HL-60 (cell line): ENCODE results near the gene USP53.

Source experiments
- DNase-seq, 2 experiments: peaks; one replicate each; pipeline ENCODE4 v3.0.0-alpha.2; 2010 to 2020; ENCODE audit warnings: low read depth in 1 of 2, low spot score in 1 of 2
- H3K27ac ChIP-seq: fragments of 250-450 bp; sonication (Bioruptor Pico); replicated peaks from 2 replicates; pipeline ENCODE4 v1.5.1; 2020; ENCODE audit warnings: mild to moderate bottlenecking, moderate library complexity
- H3K27me3 ChIP-seq: fragments of 250-450 bp; sonication (Bioruptor Pico); 2 replicates; pipeline ENCODE4 v1.5.1; 2021; ENCODE audit warnings: mild to moderate bottlenecking, moderate library complexity; ENCODE audit not compliant: insufficient read depth, poor library complexity, severe bottlenecking
- H3K4me3 ChIP-seq: replicated peaks from 2 replicates; pipeline ENCODE4 v1.5.1; 2011; ENCODE audit warnings: mild to moderate bottlenecking, control low read depth, low read length; ENCODE audit not compliant: insufficient read depth
- GABPA ChIP-seq: IDR thresholded peaks from 2 replicates; pipeline ENCODE4 v1.6.1; 2012; ENCODE audit warnings: low read depth
- POLR2AphosphoS5 ChIP-seq: IDR thresholded peaks from 2 replicates; pipeline ENCODE4 v1.6.1; 2012; ENCODE audit warnings: low read depth
- SPI1 ChIP-seq: IDR thresholded peaks from 2 replicates; pipeline ENCODE4 v1.6.1; 2012; ENCODE audit warnings: low read depth, mild to moderate bottlenecking, borderline replicate concordance
- TF ChIP-seq, protein P1 (sequence below): IDR thresholded peaks from one replicate; pipeline ENCODE4 v1.5.1; 2011; ENCODE audit warnings: low read length, control low read depth, inconsistent platforms; ENCODE audit not compliant: insufficient read depth
- TF ChIP-seq, protein P2 (sequence below): IDR thresholded peaks from 2 replicates; pipeline ENCODE4 v1.6.1; 2012; ENCODE audit warnings: low read depth; ENCODE audit not compliant: insufficient replicate concordance

Gene USP53

DNA sequence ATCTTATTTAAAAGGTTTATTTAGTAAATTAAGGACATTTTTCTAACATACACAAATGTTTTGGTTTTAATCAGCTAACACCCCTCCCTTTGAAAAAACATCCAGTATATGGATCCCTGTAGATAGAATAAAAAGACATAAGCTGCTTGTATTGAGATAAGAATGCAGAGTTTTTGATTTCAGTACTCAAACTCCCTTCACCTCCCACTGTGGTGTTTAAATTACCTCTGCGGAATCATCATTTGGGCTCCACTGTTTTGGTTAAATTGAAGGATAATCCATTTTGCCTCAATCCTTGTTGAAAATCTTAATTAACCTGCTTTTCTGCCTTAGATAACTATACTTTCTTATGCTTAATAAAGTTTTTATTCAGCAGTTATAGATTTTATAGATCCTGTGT is 27.6 kb downstream of the USP53 start:
- Histone ChIP-seq H3K27me3 (no peaks in the 10 kb centered on the region), H3K27ac (no peak overlapping the region), H3K4me3 (no peak overlapping the region)
- TF ChIP-seq POLR2AphosphoS5 = no peak
- TF ChIP-seq, protein P1, sequence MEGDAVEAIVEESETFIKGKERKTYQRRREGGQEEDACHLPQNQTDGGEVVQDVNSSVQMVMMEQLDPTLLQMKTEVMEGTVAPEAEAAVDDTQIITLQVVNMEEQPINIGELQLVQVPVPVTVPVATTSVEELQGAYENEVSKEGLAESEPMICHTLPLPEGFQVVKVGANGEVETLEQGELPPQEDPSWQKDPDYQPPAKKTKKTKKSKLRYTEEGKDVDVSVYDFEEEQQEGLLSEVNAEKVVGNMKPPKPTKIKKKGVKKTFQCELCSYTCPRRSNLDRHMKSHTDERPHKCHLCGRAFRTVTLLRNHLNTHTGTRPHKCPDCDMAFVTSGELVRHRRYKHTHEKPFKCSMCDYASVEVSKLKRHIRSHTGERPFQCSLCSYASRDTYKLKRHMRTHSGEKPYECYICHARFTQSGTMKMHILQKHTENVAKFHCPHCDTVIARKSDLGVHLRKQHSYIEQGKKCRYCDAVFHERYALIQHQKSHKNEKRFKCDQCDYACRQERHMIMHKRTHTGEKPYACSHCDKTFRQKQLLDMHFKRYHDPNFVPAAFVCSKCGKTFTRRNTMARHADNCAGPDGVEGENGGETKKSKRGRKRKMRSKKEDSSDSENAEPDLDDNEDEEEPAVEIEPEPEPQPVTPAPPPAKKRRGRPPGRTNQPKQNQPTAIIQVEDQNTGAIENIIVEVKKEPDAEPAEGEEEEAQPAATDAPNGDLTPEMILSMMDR = no peak
- TF ChIP-seq SPI1 = no peak
- no peak for TF ChIP-seq GABPA
- TF ChIP-seq, protein P2, sequence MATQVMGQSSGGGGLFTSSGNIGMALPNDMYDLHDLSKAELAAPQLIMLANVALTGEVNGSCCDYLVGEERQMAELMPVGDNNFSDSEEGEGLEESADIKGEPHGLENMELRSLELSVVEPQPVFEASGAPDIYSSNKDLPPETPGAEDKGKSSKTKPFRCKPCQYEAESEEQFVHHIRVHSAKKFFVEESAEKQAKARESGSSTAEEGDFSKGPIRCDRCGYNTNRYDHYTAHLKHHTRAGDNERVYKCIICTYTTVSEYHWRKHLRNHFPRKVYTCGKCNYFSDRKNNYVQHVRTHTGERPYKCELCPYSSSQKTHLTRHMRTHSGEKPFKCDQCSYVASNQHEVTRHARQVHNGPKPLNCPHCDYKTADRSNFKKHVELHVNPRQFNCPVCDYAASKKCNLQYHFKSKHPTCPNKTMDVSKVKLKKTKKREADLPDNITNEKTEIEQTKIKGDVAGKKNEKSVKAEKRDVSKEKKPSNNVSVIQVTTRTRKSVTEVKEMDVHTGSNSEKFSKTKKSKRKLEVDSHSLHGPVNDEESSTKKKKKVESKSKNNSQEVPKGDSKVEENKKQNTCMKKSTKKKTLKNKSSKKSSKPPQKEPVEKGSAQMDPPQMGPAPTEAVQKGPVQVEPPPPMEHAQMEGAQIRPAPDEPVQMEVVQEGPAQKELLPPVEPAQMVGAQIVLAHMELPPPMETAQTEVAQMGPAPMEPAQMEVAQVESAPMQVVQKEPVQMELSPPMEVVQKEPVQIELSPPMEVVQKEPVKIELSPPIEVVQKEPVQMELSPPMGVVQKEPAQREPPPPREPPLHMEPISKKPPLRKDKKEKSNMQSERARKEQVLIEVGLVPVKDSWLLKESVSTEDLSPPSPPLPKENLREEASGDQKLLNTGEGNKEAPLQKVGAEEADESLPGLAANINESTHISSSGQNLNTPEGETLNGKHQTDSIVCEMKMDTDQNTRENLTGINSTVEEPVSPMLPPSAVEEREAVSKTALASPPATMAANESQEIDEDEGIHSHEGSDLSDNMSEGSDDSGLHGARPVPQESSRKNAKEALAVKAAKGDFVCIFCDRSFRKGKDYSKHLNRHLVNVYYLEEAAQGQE = no peak
- DNase-seq = no peak

DNA sequence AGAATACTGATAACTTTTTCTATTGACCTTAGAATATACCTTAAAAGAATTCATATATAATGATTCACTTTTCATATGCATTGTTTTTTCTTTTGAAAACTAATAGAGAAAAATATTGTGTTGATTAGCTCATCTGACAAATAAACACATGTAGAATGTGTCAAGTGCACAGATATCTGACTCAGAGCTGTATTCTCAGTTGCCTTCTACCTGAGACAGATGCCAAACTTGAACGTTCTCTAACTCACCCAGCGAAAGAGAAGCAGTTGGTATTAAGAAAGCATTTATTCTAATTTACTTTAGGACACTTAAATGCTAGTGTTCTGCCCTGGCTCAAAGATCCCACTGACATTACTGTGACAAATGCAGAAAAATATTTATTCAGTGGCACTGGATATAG is 28.1 kb downstream of the USP53 start:
- TF ChIP-seq GABPA (no peak), SPI1 (no peak), POLR2AphosphoS5 (no peak)
- TF ChIP-seq, protein P2 = no peak
- TF ChIP-seq, protein P1 = no peak
- no peak for DNase-seq
- Histone ChIP-seq H3K4me3 (no peak overlapping the region), H3K27ac (no peak overlapping the region), H3K27me3 (no peaks in the 10 kb centered on the region)

DNA sequence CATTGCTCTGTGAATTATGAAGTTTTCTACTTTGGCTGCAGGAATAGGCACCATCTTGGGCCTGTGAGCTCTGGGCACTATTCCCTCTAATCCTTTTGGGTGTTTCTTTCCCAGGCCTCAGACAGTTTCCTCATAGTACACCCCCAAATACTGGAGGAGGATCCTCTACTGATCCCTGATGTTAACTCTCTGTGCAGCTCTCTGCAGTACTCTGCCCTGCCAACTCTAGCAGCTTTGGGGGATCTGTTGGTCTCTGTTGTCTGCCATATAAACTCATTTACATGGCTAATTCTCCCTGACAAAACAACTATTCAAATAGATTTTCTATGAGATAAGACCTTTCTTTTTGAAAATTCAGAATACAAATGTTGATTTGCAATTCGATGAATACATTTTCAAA is 29.9 kb downstream of the USP53 start:
- no peak overlapping the region for H3K4me3 ChIP-seq
- H3K27me3 ChIP-seq = no peaks in the 10 kb centered on the region
- no peak for TF ChIP-seq SPI1
- DNase-seq = no peak
- H3K27ac ChIP-seq = no peak overlapping the region

DNA sequence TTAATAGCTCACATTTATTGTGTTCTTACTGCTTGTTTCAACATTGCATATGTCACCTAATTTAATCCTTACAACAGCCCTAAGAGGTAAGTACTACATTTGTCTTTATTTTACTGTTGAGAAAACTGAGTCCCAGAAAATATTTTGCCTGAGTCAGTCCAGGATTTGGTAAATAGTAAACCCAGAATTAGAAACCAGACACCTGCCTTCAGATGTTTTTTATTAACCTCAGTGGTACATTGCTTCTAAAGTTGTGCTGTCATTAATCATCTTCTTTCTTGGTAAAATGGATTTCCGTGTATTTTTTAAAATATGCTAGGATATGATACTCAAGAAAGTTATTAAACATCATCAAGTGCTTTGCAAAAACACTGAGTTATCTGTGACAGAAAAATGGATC is 31.4 kb downstream of the USP53 start:
- DNase-seq = no peak
- Histone ChIP-seq H3K4me3 (no peak overlapping the region), H3K27me3 (no peaks in the 10 kb centered on the region), H3K27ac (no peak overlapping the region)
- TF ChIP-seq, protein P2 = no peak
- no peak for TF ChIP-seq POLR2AphosphoS5
- TF ChIP-seq, protein P1 = no peak
- no peak for TF ChIP-seq SPI1
- no peak for TF ChIP-seq GABPA
